ELR (cell line): ENCODE data around the gene STK39.

ENCODE experiments used
- DNase-seq: peaks from one replicate; pipeline ENCODE4 v3.0.0-alpha.2; 2015; ENCODE audit warnings: low read depth

The STK39 gene

GRCh38 chr2:167916756-167917155 is 330.6 kb downstream of the STK39 start:
- no peak for DNase-seq

GRCh38 chr2:167914969-167915368 is 332.4 kb downstream of the STK39 start:
- DNase-seq: no peak

GRCh38 chr2:167908786-167909185 is 338.6 kb downstream of the STK39 start:
- no peak for DNase-seq

DNA sequence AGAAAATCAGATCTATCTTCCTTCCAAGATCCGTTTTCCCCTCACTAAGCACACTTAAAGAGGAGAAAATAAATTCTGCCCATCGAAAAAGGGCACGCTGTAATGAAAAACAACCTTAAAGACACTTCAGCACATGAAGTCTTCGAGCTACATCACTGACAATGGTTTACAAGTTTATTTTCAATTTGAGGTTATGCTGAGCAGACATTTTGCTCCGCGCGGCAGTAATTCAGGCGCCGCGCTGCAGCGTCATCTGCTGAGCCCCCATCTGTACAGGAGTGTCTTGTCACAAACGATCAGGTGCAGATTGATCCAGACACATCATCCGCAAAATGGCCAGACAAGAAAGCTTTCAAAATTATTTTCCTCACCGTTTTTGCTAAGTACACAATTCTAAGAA is 341.7 kb downstream of the STK39 start:
- no peak for DNase-seq
